Measurements from ENCODE around the gene SPEG.

Gene SPEG

GRCh38 chr2:219475278-219475677 lies 40.6 kb downstream of the SPEG start:
- Mint-ChIP-seq H3K9me3 (no peaks in the 10 kb centered on the region), H3K27me3 (ENCODE audit: low read depth, poor library complexity) (peaks cover 4% of the 10 kb centered on the region), H3K27ac (no peak overlapping the region), H3K4me3 (no peak overlapping the region), H3K36me3 (ENCODE audit: low read depth) (no peaks in the 10 kb centered on the region), H3K4me1 (peaks cover 27% of the 10 kb centered on the region)
- DNase-seq = no peak
- TF ChIP-seq CTCF (IDR thresholded peaks at IDR 0.05) = no peak

GRCh38 chr2:219475697-219476651 lies 41.3 kb downstream of the SPEG start:
- H3K27me3 Mint-ChIP-seq (ENCODE audit: low read depth, poor library complexity) = peaks cover 11% of the 10 kb centered on the region

GRCh38 chr2:219476652-219477151 lies 42.1 kb downstream of the SPEG start:
- H3K36me3 Mint-ChIP-seq (ENCODE audit: low read depth) = peaks cover 1% of the 10 kb centered on the region
- DNase-seq = peak; percentile 94
- no peaks in the 10 kb centered on the region for H3K9me3 Mint-ChIP-seq
- peaks cover 18% of the 10 kb centered on the region for H3K4me1 Mint-ChIP-seq
- TF ChIP-seq CTCF (IDR thresholded peaks at IDR 0.05) = no peak
- H3K27ac Mint-ChIP-seq = no peak overlapping the region
- peaks cover 18% of the 10 kb centered on the region for H3K27me3 Mint-ChIP-seq (ENCODE audit: low read depth, poor library complexity)
- H3K4me3 Mint-ChIP-seq = peak overlapping the region; percentile 80

More at GRCh38 chr2:219475697-219476651, 41.3 kb downstream of the SPEG start:
- DNase-seq = peak; percentile 88
- Mint-ChIP-seq H3K27ac (no peak overlapping the region), H3K9me3 (no peaks in the 10 kb centered on the region), H3K36me3 (ENCODE audit: low read depth) (no peaks in the 10 kb centered on the region), H3K4me1 (peaks cover 22% of the 10 kb centered on the region), H3K4me3 (peak overlapping the region; percentile 80)
- TF ChIP-seq CTCF (IDR thresholded peaks at IDR 0.05) = peak; percentile 92

GRCh38 chr2:219477179-219477578 lies 42.5 kb downstream of the SPEG start:
- Mint-ChIP-seq H3K4me3 (peak overlapping the region; percentile 80), H3K4me1 (peaks cover 18% of the 10 kb centered on the region), H3K36me3 (ENCODE audit: low read depth) (peaks cover 6% of the 10 kb centered on the region), H3K27me3 (ENCODE audit: low read depth, poor library complexity) (peaks cover 23% of the 10 kb centered on the region), H3K9me3 (no peaks in the 10 kb centered on the region), H3K27ac (no peak overlapping the region)
- no peak for DNase-seq
- TF ChIP-seq CTCF (IDR thresholded peaks at IDR 0.05) = no peak

- peaks cover 29% of the 10 kb centered on the region for H3K27me3 Mint-ChIP-seq (ENCODE audit: low read depth, poor library complexity)
- H3K36me3 Mint-ChIP-seq (ENCODE audit: low read depth) = peaks cover 6% of the 10 kb centered on the region
- H3K9me3 Mint-ChIP-seq = no peaks in the 10 kb centered on the region
- H3K27ac Mint-ChIP-seq = no peak overlapping the region
- peaks cover 18% of the 10 kb centered on the region for H3K4me1 Mint-ChIP-seq
- no peak for DNase-seq
- no peak for TF ChIP-seq CTCF (IDR thresholded peaks at IDR 0.05)
- H3K4me3 Mint-ChIP-seq = no peak overlapping the region
Observed at GRCh38 chr2:219477815-219478214, 43.2 kb downstream of the SPEG start.
